ENCODE measurements around the gene JARID2.
A peak's percentile ranks its signal among the peaks of the same experiment; 100 is the strongest.

The JARID2 gene

DNA sequence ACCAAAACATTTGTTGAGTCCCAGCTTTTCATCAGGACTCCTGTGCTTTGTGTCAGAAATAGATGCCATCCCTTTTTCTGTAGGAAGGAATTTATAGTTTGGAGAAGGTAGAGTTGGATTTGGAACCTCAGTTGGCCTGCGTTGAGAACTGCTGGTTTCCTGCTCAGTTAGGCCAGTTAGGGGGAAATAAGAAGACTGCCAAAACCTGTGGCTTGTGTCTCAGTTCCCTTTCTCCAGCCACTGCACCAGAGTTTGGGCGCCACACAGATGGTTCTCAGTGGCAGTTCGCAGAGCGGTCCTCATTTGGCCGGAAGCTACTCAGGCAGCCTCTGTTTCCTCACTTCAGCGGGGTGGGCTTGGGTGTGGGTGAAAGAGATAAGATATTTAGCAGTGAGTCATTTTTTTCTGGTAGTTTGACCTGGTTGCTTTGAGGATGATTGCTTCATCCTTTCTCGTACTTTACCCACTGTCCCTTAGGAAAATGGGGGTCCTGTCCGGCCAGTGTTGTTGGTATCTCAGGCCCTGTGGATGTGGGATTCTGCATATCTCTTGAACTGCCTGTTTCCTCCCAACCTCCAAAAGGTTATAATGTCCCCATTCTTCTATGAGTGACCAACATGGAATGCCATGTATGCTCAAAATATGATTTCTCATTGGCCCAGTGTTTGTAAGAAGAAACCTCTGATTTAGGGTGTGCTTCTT lies 53.7 kb downstream of the JARID2 start:
- H3K4me2 ChIP-seq (ENCODE audit: low read depth, low read length): peak overlapping the region; percentile 42
- peaks cover 89% of the 10 kb centered on the region for H3K79me2 ChIP-seq (ENCODE audit: low read length)
- no peak overlapping the region for H3K9ac ChIP-seq (ENCODE audit: low read length)
- H2AFZ ChIP-seq (ENCODE audit: low read length): no peak overlapping the region
- H3K4me3 ChIP-seq (ENCODE audit: low read length): no peak overlapping the region
- peaks cover 59% of the 10 kb centered on the region for H3K4me1 ChIP-seq (ENCODE audit: low read length)
- no peaks in the 10 kb centered on the region for H3K36me3 ChIP-seq (replicated peaks; ENCODE audit: insufficient read depth, low read length)
- H3K27ac ChIP-seq (ENCODE audit: low read length): peak overlapping the region; percentile 45; the same call in 1 of the 2 replicates
- peak; percentile 64 for DNase-seq
- TF ChIP-seq EZH2phosphoT487 (IDR thresholded peaks at IDR 0.05; ENCODE audit: low read length): no peak
- TF ChIP-seq, protein P1, sequence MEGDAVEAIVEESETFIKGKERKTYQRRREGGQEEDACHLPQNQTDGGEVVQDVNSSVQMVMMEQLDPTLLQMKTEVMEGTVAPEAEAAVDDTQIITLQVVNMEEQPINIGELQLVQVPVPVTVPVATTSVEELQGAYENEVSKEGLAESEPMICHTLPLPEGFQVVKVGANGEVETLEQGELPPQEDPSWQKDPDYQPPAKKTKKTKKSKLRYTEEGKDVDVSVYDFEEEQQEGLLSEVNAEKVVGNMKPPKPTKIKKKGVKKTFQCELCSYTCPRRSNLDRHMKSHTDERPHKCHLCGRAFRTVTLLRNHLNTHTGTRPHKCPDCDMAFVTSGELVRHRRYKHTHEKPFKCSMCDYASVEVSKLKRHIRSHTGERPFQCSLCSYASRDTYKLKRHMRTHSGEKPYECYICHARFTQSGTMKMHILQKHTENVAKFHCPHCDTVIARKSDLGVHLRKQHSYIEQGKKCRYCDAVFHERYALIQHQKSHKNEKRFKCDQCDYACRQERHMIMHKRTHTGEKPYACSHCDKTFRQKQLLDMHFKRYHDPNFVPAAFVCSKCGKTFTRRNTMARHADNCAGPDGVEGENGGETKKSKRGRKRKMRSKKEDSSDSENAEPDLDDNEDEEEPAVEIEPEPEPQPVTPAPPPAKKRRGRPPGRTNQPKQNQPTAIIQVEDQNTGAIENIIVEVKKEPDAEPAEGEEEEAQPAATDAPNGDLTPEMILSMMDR (IDR thresholded peaks at IDR 0.05; ENCODE audit: low read length): no peak
- peaks cover 29% of the 10 kb centered on the region for H3F3A ChIP-seq (ENCODE audit: insufficient read depth, low read length)
- no peaks in the 10 kb centered on the region for H3K9me3 ChIP-seq (replicated peaks; ENCODE audit: insufficient read depth, low read length)
- no peaks in the 10 kb centered on the region for H3K27me3 ChIP-seq (replicated peaks; ENCODE audit: insufficient read depth, low read length)
- H4K20me1 ChIP-seq (ENCODE audit: insufficient read depth, low read length): no peaks in the 10 kb centered on the region
- H3K9me2 ChIP-seq (replicated peaks; ENCODE audit: insufficient read depth, low read length): no peaks in the 10 kb centered on the region

DNA sequence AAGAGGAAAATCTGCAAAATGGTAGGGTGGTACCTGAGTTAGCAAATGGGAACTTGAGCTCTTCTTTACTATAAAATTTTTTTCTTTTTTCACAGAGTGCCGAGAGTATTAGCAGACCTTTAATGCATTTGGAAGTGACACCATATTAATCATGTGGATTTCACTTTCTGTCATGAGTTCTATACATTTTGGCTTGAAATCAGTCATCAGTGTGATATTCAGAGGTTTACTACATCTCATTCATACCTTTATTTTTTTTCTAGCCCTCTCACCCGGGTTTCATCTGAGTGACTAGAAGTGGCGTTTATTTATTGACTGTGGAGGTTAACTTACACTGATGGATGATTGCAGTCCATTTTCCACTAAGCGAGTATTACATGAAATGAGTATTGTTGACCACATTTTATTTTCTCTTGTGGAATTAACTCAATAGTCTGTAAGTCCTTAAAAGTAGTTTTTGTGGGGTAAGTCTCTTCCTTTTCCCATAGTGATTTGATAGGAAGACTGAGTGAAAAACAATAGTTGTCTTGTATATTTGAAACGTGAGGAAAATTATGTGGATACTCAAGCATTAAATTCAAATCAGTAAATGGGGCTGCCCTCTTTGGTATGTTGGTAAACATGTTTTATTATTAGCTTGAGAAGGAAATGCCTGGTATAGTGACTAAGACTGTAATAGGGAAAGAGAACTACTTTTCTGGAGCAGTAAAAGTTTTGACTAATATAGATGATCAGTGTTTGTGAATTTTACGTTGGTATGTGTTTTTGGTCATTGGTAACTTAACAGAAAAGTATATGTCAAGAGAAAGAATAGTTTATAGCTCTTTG lies 55.5 kb downstream of the JARID2 start:
- Histone ChIP-seq H3F3A (ENCODE audit: insufficient read depth, low read length) (peaks cover 42% of the 10 kb centered on the region), H3K9me2 (replicated peaks; ENCODE audit: insufficient read depth, low read length) (no peaks in the 10 kb centered on the region), H3K4me1 (ENCODE audit: low read length) (peaks cover 66% of the 10 kb centered on the region), H3K9ac (ENCODE audit: low read length) (no peak overlapping the region), H3K27ac (ENCODE audit: low read length) (no peak overlapping the region), H2AFZ (ENCODE audit: low read length) (no peak overlapping the region), H3K79me2 (ENCODE audit: low read length) (peaks cover 90% of the 10 kb centered on the region), H4K20me1 (ENCODE audit: insufficient read depth, low read length) (no peaks in the 10 kb centered on the region), H3K9me3 (replicated peaks; ENCODE audit: insufficient read depth, low read length) (no peaks in the 10 kb centered on the region), H3K4me3 (ENCODE audit: low read length) (no peak overlapping the region), H3K27me3 (replicated peaks; ENCODE audit: insufficient read depth, low read length) (no peaks in the 10 kb centered on the region), H3K36me3 (replicated peaks; ENCODE audit: insufficient read depth, low read length) (no peaks in the 10 kb centered on the region), H3K4me2 (ENCODE audit: low read depth, low read length) (no peak overlapping the region)
- DNase-seq: no peak
- no peak for TF ChIP-seq EZH2phosphoT487 (IDR thresholded peaks at IDR 0.05; ENCODE audit: low read length)
- TF ChIP-seq, protein P1 (IDR thresholded peaks at IDR 0.05; ENCODE audit: low read length): no peak
- no peak for TF ChIP-seq EZH2 (optimal IDR thresholded peaks at IDR 0.05; ENCODE audit: low read depth, low read length)

GRCh38 chr6:15303162-15303919 lies 57.5 kb downstream of the JARID2 start:
- Histone ChIP-seq H3K27ac (ENCODE audit: low read length) (no peak overlapping the region), H3K4me2 (ENCODE audit: low read depth, low read length) (no peak overlapping the region), H3K9me2 (replicated peaks; ENCODE audit: insufficient read depth, low read length) (no peaks in the 10 kb centered on the region), H3K9ac (ENCODE audit: low read length) (no peak overlapping the region), H3F3A (ENCODE audit: insufficient read depth, low read length) (peaks cover 34% of the 10 kb centered on the region), H4K20me1 (ENCODE audit: insufficient read depth, low read length) (no peaks in the 10 kb centered on the region), H3K4me3 (ENCODE audit: low read length) (no peak overlapping the region), H3K36me3 (replicated peaks; ENCODE audit: insufficient read depth, low read length) (no peaks in the 10 kb centered on the region), H2AFZ (ENCODE audit: low read length) (no peak overlapping the region), H3K9me3 (replicated peaks; ENCODE audit: insufficient read depth, low read length) (no peaks in the 10 kb centered on the region), H3K4me1 (ENCODE audit: low read length) (peaks cover 50% of the 10 kb centered on the region), H3K27me3 (replicated peaks; ENCODE audit: insufficient read depth, low read length) (no peaks in the 10 kb centered on the region), H3K79me2 (ENCODE audit: low read length) (peaks cover 92% of the 10 kb centered on the region)
- no peak for DNase-seq
- TF ChIP-seq EZH2 (optimal IDR thresholded peaks at IDR 0.05; ENCODE audit: low read depth, low read length): no peak
- TF ChIP-seq EZH2phosphoT487 (IDR thresholded peaks at IDR 0.05; ENCODE audit: low read length): no peak
- TF ChIP-seq, protein P1 (IDR thresholded peaks at IDR 0.05; ENCODE audit: low read length): no peak
